ENCODE data around the gene FCN2. TPM values are rescaled to one million over a fixed set of nuclear protein-coding genes. Genes with fewer than 3 reads are reported as not detected.

FCN2 gene
- total and polyA plus RNA-seq, 2 of the 13 experiments (the other 11 are each of a cell fraction or from before 2014, with no cell fraction given): not detected

DNA sequence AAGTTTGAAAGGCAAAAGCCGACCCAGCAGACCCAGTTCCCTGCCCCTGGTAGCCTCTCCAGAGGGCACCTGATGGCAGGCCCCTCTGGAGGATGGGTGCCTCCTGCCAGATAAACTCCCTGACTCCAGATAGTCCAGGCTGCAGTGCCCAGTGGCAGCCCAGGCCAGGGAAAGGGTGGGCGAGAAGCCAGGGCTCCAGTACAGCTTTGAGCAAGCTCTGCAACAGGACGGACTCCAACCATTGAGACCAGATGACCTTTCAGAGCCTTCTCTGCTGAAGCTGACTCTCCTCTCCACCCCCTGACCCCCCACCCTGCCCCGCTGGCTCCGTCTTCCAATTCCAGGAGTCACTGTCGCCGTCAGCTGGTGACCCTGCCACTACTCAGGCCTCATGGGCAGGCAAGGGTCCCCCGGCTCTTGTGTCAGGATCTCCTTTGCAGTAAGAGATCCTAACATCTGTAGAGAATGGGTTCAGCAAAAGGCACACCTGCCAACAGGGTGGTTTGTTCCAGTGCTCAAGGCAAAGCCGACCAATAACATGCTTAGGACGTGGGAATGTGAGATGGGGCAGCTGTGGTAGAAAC lies 52.6 kb downstream of the FCN2 start:
- intact Hi-C loops (cut with micrococcal nuclease; ENCODE audit: unreplicated experiment): no loop called here
- H3K36me3 ChIP-seq (replicated peaks in 1 of 2; ENCODE audit: control insufficient read depth in 1 of 2, insufficient read depth in 2 of 2, low read length in 2 of 2): no peaks in the 10 kb centered on the region
- ChIA-PET CTCF (ENCODE audit: low intra/inter-chr PET ratio, low total read pairs) (no interaction called here), POLR2A (no interaction called here)
- TF ChIP-seq ZNF720 (CRISPR knock-in tag; IDR thresholded peaks at IDR 0.05) (no peak), ZFP36 (IDR thresholded peaks at IDR 0.05; ENCODE audit: borderline replicate concordance, low read depth, low read length, partially characterized antibody) (no peak), KDM5A (IDR thresholded peaks at IDR 0.05; ENCODE audit: borderline replicate concordance, low read length) (no peak), ZNF780A (CRISPR knock-in tag; IDR thresholded peaks at IDR 0.05) (no peak), ZFP1 (CRISPR knock-in tag; IDR thresholded peaks at IDR 0.05) (no peak), MTA1 (CRISPR knock-in tag; IDR thresholded peaks at IDR 0.05; ENCODE audit: borderline replicate concordance) (no peak), ZNF232 (CRISPR knock-in tag; IDR thresholded peaks at IDR 0.05; ENCODE audit: borderline replicate concordance) (no peak), ZFY (CRISPR knock-in tag; IDR thresholded peaks at IDR 0.05) (no peak), ZBTB43 (CRISPR knock-in tag; conservative IDR thresholded peaks at IDR 0.05) (no peak), ZNF143 (CRISPR knock-in tag; IDR thresholded peaks at IDR 0.05) (no peak), MIXL1 (CRISPR knock-in tag; IDR thresholded peaks at IDR 0.05) (no peak)
- TF ChIP-seq, protein P1, sequence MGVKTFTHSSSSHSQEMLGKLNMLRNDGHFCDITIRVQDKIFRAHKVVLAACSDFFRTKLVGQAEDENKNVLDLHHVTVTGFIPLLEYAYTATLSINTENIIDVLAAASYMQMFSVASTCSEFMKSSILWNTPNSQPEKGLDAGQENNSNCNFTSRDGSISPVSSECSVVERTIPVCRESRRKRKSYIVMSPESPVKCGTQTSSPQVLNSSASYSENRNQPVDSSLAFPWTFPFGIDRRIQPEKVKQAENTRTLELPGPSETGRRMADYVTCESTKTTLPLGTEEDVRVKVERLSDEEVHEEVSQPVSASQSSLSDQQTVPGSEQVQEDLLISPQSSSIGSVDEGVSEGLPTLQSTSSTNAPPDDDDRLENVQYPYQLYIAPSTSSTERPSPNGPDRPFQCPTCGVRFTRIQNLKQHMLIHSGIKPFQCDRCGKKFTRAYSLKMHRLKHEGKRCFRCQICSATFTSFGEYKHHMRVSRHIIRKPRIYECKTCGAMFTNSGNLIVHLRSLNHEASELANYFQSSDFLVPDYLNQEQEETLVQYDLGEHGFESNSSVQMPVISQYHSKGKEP (CRISPR knock-in tag; IDR thresholded peaks at IDR 0.05): no peak
- no peak overlapping the region for H3K4me3 ChIP-seq (replicated peaks in 1 of 3; ENCODE audit: insufficient read depth in 1 of 3, low read depth in 2 of 3, low read length in 3 of 3)
- H3K4me1 ChIP-seq (ENCODE audit: insufficient read depth, low read length): no peaks in the 10 kb centered on the region
- H3K79me2 ChIP-seq (ENCODE audit: insufficient read depth, low read length): no peaks in the 10 kb centered on the region
- no peak for FAIRE-seq
- H3K27ac ChIP-seq (ENCODE audit: extremely low read length, insufficient read depth, low read length): no peak overlapping the region
- no peak overlapping the region for H3K9ac ChIP-seq (ENCODE audit: insufficient read depth, low read depth, low read length)
- no peak for ATAC-seq
- no peaks in the 10 kb centered on the region for H3K9me3 ChIP-seq (ENCODE audit: low read length)
- H2AFZ ChIP-seq (ENCODE audit: low read length): no peak overlapping the region
- no peak overlapping the region for H3K4me2 ChIP-seq (ENCODE audit: low read depth, low read length)
- WGBS (ENCODE audit: low lambda C conversion rate): 0% methylated on average over 5 of the region's 10 CpGs
- in situ Hi-C loops (cut with HindIII; ENCODE audit: extremely low pct_ligation_motif_present, low pct_unique_long_range_greater_than_20kb): no loop called here
- DNase-seq (ENCODE audit: low spot score): no peak
- no TSS peak for BruUV-seq (replicated peaks)
- H4K20me1 ChIP-seq (ENCODE audit: insufficient read depth, low read length): no peaks in the 10 kb centered on the region
- peaks cover 13 to 87% of the 10 kb centered on the region in 2 experiments for H3K27me3 ChIP-seq (ENCODE audit: control insufficient read depth in 1 of 2, insufficient read depth in 2 of 2, low read length in 2 of 2)

Measured in HepG2 (cell line).